Measurements from ENCODE around the gene CAPZB. TPM values are rescaled to one million over a fixed set of nuclear protein-coding genes. Genes with fewer than 3 reads are reported as not detected.

CAPZB gene
- total RNA-seq, 4 donors from 2014 or later = 84.2 to 119 (median 102) TPM

DNA sequence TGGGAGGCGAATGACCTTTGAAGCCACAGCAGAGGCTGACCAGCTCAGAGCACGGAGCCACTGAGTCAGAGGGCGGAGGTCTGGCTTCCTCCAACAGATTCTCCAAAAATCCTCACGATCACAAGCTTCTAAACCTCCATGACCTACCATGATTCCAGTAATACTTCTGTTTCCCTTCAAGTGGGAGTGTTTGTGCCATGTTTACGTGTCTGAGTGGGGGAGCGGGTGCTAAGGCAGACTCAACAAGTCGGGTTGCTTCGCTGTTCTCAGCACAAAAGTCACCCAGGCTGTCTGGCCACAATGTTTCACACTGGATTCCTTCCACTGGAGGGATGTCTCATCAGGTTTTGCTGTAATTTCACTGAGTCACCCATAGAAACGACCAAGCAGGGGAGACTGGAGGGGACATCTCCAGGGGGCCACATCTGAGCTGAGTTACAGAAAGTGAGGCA, 87.0 kb downstream of the CAPZB start:
- TF ChIP-seq, protein P1, sequence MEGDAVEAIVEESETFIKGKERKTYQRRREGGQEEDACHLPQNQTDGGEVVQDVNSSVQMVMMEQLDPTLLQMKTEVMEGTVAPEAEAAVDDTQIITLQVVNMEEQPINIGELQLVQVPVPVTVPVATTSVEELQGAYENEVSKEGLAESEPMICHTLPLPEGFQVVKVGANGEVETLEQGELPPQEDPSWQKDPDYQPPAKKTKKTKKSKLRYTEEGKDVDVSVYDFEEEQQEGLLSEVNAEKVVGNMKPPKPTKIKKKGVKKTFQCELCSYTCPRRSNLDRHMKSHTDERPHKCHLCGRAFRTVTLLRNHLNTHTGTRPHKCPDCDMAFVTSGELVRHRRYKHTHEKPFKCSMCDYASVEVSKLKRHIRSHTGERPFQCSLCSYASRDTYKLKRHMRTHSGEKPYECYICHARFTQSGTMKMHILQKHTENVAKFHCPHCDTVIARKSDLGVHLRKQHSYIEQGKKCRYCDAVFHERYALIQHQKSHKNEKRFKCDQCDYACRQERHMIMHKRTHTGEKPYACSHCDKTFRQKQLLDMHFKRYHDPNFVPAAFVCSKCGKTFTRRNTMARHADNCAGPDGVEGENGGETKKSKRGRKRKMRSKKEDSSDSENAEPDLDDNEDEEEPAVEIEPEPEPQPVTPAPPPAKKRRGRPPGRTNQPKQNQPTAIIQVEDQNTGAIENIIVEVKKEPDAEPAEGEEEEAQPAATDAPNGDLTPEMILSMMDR (IDR thresholded peaks at IDR 0.05; ENCODE audit: low read depth) = no peak

DNA sequence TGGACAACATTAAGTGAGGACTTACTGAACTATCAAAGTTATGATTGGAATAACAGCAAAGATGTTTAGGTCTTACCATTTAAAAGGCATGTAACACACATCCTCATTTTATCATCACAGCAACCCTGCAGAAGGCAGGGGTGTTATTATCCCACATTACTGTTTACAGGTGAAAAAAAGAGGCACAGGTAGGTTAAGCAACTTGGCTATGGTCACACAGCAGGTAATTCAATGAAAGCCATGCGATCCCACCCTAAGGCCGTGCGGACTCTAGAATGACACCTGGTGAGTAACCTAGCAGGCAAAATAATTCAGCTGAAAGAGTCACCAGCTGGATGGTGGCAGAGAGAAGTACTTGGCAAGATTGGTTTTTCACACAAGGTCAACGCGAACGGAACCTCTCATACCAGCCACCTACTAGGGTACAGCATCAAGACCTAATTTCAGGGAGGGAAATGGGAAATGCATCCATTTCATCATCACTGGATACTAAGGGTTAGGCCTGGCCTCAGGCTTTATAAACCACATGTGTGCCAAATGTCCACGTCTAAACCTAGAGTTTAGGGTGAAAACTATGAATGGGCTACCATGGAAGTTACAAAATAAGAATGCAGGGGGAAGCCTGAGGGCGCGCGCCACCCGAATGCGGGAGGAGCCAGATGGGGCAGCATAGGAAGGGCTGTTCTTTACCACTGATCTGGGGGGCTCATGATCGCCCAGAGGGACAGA, 88.0 kb downstream of the CAPZB start:
- TF ChIP-seq, protein P1 (IDR thresholded peaks at IDR 0.05; ENCODE audit: low read depth) = no peak

DNA sequence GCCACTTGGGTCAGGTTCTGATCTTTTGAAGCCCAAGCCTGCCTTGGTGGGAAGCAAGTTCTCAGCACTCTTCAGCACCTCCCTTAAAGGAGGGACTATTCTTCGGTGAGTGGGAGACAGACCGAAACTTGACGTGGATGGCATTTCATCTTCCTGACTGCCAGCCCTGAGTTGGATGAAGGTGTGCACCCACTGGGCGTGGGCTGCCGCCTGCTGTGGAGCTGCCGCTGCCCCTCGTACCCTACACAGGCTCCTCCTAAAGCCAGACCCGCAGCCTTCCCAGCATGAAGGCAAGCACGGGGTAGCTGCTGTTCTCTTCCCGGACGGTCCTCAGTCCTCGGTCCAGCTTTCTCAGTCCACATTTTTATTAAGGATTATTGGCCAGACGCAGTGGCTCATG, 89.1 kb downstream of the CAPZB start:
- TF ChIP-seq, protein P1 (IDR thresholded peaks at IDR 0.05; ENCODE audit: low read depth) = no peak

DNA sequence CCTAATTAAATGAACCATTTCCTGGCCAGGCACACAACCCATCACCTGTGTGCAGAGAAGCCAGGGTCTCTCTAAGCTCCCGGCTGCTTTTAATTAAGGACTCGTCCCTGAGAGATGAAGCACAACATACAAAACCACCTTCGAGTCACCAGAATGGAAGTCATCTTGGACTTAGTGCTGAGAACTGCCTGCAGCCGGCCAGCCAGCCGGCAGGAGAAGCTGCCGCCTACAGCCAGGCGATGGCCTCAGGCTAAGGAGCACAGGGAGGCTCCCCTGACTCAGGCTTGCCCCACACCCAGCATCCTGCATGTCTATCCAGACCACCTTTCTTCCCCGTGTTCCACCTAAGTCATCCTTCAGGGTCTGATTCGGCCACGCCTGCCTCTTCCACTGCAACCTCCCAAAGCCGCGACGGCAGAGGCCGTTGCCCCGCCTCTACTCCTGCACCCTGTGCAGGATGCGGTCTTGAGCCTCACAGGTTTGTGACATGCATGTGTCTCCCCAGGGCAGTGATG, 89.6 kb downstream of the CAPZB start:
- TF ChIP-seq, protein P1 (IDR thresholded peaks at IDR 0.05; ENCODE audit: low read depth) = no peak

DNA sequence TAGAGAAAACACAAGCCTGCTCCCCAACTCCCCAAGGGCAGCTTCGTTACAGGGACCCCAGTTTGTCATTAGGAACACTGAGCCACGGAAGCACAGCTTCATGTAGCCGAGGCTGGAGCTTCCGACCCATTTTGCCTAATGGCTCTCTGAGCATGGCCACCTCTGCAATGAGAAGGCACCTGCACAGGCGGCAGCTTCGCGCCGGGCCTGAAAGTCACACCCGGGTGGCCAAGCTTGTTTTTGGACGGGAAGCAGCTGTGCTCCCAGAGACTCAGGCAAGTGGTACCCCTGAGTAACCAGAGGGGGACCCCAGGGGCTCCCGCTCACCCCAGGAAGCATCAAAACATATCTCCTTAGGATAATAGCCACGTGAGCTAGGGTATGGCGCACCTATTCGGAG, 92.3 kb downstream of the CAPZB start:
- TF ChIP-seq, protein P1 (IDR thresholded peaks at IDR 0.05; ENCODE audit: low read depth) = no peak

DNA sequence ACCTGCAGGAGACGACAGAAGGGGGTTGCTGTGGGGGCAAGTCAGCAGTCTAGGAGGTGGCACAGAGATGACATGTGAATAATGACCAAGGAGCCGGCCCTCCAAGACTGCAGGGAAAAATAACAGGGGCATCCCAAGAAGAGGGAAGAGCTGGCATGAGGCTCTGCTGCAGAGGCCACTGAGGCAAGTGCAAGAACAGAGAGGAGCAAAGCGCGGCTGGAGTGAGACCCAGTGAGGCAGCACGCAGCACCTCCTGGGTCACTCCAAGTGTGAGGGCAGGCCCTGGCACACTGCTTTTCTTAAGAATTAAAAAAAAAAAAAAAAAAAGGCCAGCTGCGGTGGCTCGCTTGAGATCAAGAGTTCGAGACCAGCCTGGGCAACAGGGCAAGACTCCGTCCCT, 93.1 kb downstream of the CAPZB start:
- TF ChIP-seq, protein P1 (IDR thresholded peaks at IDR 0.05; ENCODE audit: low read depth) = no peak

DNA sequence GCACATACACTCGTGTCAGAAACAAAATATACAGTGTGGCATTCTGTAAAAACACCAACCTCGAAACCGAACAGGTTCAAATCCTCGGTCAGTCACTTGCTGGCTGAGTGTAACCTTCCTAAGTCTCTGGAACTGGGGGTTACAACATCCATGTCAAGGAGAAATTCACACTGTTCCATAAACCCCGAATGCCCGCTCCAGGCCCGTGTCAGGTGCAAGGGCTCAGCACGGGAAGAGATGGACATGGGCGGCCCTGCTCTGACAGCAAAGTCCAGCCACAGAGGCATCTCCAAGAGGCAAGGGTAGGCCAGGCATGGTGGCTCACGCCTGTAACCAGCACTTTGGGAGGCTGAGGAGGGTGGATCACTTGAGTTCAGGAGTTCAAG, 93.8 kb downstream of the CAPZB start:
- TF ChIP-seq, protein P1 (IDR thresholded peaks at IDR 0.05; ENCODE audit: low read depth) = no peak

All from subcutaneous adipose tissue (tissue), 4 donors.